HUES64 (cell line): ENCODE data around the gene CA10.

Source experiments
- H3K27ac ChIP-seq: 2 replicates; pipeline ENCODE4 v1.7.0; 2013; ENCODE audit warnings: low read depth, low read length, inconsistent platforms
- H3K27me3 ChIP-seq: 2 replicates; pipeline ENCODE4 v1.6.1; 2013; ENCODE audit warnings: mild to moderate bottlenecking, low read length; ENCODE audit not compliant: insufficient read depth
- H3K36me3 ChIP-seq: 2 replicates; pipeline ENCODE4 v1.6.1; 2013; ENCODE audit warnings: mild to moderate bottlenecking, low read length; ENCODE audit not compliant: insufficient read depth
- H3K4me1 ChIP-seq: 2 replicates; pipeline ENCODE4 v1.6.1; 2013; ENCODE audit warnings: mild to moderate bottlenecking, low read length, moderate library complexity; ENCODE audit not compliant: insufficient read depth
- H3K4me3 ChIP-seq: 2 replicates; pipeline ENCODE4 v1.5.1; 2013; ENCODE audit warnings: mild to moderate bottlenecking, low read length, moderate library complexity
- H3K9ac ChIP-seq: 2 replicates; pipeline ENCODE4 v1.6.1; 2013; ENCODE audit warnings: mild to moderate bottlenecking, low read depth, low read length
- H3K9me3 ChIP-seq: 2 replicates; pipeline ENCODE4 v1.6.1; 2013; ENCODE audit warnings: low read depth, low read length; ENCODE audit not compliant: insufficient read depth
- WGBS: fragments of 150-250, 120-280 bp; methylation state at CpG from one replicate; pipeline ENCODE4 v1.1.7; 2013; ENCODE audit warnings: missing lambda C conversion rate; 5-methylcytosine and 5-hydroxymethylcytosine counted together

Gene CA10

DNA sequence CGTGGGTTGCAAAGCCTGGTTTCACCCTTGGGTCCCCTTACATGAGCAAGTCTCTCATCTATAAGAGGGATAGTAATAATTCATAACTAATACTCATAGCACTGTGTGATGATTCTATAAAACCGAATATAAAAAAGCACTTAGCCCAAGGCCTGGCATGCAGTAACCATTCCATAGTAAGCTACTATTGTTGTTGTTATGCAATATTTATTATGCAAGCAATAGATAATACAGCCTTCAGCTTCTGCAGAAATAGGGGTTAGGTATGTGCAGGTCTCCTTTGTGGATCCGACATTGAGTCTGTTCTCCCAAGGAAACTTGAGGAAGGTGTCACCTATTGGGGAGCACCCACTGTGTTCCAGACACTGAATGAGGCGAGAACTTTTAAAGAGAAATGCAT lies 497.1 kb downstream of the CA10 start:
- H3K4me1 ChIP-seq, result no peaks in the 10 kb centered on the region
- no peak overlapping the region for H3K4me3 ChIP-seq
- H3K9me3 ChIP-seq, result no peaks in the 10 kb centered on the region
- H3K27me3 ChIP-seq, result no peaks in the 10 kb centered on the region
- H3K27ac ChIP-seq, result no peak overlapping the region
- no peaks in the 10 kb centered on the region for H3K36me3 ChIP-seq
- 87% methylated on average over 3 of the region's 4 CpGs for WGBS
- no peak overlapping the region for H3K9ac ChIP-seq

DNA sequence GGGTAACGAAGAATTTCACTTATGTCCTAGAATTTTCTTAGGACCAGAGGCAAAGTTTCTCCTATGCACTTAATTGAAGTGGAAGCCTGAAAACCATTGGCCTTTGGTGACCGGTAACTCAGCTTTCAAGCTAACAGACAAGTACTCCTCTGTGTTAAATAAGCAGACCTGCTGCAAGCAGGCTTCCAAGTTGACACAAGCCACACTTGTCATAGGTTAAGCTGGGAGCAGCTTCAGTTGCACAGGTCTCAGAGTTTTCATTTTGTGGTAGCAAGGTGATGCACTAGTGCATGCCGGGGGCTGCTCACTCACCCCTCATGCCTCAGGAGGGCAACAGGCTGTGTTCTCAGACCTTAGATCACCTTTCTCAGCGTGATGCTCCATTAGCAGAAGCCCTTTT lies 498.2 kb downstream of the CA10 start:
- Histone ChIP-seq H3K9me3 (no peaks in the 10 kb centered on the region), H3K4me3 (no peak overlapping the region), H3K27ac (no peak overlapping the region), H3K9ac (no peak overlapping the region), H3K4me1 (no peaks in the 10 kb centered on the region), H3K36me3 (no peaks in the 10 kb centered on the region), H3K27me3 (no peaks in the 10 kb centered on the region)
- WGBS, result 66% methylated on average over 4 of the region's 4 CpGs

GRCh38 chr17:51657224-51657623 lies 501.3 kb downstream of the CA10 start:
- Histone ChIP-seq H3K27ac (no peak overlapping the region), H3K9ac (no peak overlapping the region), H3K36me3 (no peaks in the 10 kb centered on the region), H3K4me3 (no peak overlapping the region), H3K9me3 (no peaks in the 10 kb centered on the region), H3K27me3 (no peaks in the 10 kb centered on the region), H3K4me1 (no peaks in the 10 kb centered on the region)

GRCh38 chr17:51653878-51654277 lies 504.6 kb downstream of the CA10 start:
- Histone ChIP-seq H3K27me3 (no peaks in the 10 kb centered on the region), H3K27ac (no peak overlapping the region), H3K36me3 (no peaks in the 10 kb centered on the region), H3K9me3 (no peaks in the 10 kb centered on the region), H3K9ac (no peak overlapping the region), H3K4me1 (no peaks in the 10 kb centered on the region), H3K4me3 (no peak overlapping the region)
- WGBS, result 56% methylated on average over 4 of the region's 5 CpGs

- Histone ChIP-seq H3K4me3 (no peak overlapping the region), H3K4me1 (no peaks in the 10 kb centered on the region), H3K9ac (no peak overlapping the region), H3K36me3 (no peaks in the 10 kb centered on the region), H3K27me3 (no peaks in the 10 kb centered on the region), H3K9me3 (no peaks in the 10 kb centered on the region), H3K27ac (no peak overlapping the region)
- 80% methylated on average over 3 of the region's 3 CpGs for WGBS
These were observed 506.0 kb downstream of the CA10 start for GRCh38 chr17:51652529-51652928.

- no peak overlapping the region for H3K9ac ChIP-seq
- no peaks in the 10 kb centered on the region for H3K9me3 ChIP-seq
- H3K36me3 ChIP-seq, result no peaks in the 10 kb centered on the region
- H3K4me3 ChIP-seq, result no peak overlapping the region
- no peaks in the 10 kb centered on the region for H3K27me3 ChIP-seq
- H3K27ac ChIP-seq, result no peak overlapping the region
- 94% methylated on average over 5 of the region's 6 CpGs for WGBS
- H3K4me1 ChIP-seq, result peaks cover 5% of the 10 kb centered on the region; the same call in 1 of the 2 replicates
These were observed 506.8 kb downstream of the CA10 start for GRCh38 chr17:51651513-51652298.

GRCh38 chr17:51650772-51651171 lies 507.7 kb downstream of the CA10 start:
- Histone ChIP-seq H3K4me1 (peaks cover 8% of the 10 kb centered on the region; the same call in 1 of the 2 replicates), H3K4me3 (no peak overlapping the region), H3K9me3 (no peaks in the 10 kb centered on the region), H3K27ac (no peak overlapping the region), H3K36me3 (no peaks in the 10 kb centered on the region), H3K27me3 (no peaks in the 10 kb centered on the region), H3K9ac (no peak overlapping the region)
- 89% methylated on average over 3 of the region's 3 CpGs for WGBS

DNA sequence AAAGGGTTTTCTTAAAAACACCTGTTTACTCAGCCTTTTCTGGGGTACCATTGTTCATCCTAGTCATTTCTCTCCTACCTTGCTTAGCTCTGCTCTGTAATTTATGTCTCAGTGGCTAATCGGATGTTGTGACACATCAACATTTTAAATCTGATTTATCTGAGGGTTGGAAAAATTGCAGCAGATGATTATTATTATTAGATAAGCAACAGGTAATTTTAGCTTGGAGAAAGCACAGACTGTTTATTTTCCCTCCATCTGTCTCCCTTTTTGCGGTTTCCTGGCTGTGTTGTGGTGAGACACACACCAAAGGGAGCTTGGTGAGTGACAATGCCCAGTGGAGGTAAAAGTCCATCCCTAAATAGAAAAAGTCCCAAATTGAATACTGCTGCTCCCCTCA lies 508.3 kb downstream of the CA10 start:
- 100% methylated on average over 1 of the region's 2 CpGs for WGBS
- no peak overlapping the region for H3K4me3 ChIP-seq
- H3K9me3 ChIP-seq, result no peaks in the 10 kb centered on the region
- H3K4me1 ChIP-seq, result peaks cover 8% of the 10 kb centered on the region; the same call in 1 of the 2 replicates
- no peak overlapping the region for H3K9ac ChIP-seq
- no peak overlapping the region for H3K27ac ChIP-seq
- H3K36me3 ChIP-seq, result no peaks in the 10 kb centered on the region
- no peaks in the 10 kb centered on the region for H3K27me3 ChIP-seq

DNA sequence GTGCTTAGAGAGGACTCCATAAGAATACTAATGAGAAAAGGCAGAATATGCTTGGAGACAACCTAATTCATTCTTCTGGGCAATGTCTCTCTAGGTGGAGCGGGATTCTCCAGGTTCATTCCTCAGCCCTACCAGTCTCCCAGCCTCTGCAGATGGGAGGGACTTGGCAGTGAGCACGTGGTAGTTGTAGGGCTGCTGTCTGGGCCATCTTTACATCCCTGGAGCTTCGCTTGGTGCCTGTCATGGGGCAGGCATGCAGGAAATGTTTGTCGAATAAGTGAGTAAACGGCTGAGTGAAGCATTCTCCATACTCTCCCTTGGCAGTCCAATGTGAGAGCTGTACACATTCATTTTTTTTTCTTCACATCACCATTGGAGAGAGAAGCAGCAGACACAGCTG lies 510.7 kb downstream of the CA10 start:
- Histone ChIP-seq H3K9ac (no peak overlapping the region), H3K27ac (no peak overlapping the region), H3K9me3 (no peaks in the 10 kb centered on the region), H3K4me1 (peaks cover 8% of the 10 kb centered on the region; the same call in 1 of the 2 replicates), H3K27me3 (no peaks in the 10 kb centered on the region), H3K4me3 (no peak overlapping the region), H3K36me3 (no peaks in the 10 kb centered on the region)
- WGBS, result 86% methylated on average over 5 of the region's 5 CpGs

DNA sequence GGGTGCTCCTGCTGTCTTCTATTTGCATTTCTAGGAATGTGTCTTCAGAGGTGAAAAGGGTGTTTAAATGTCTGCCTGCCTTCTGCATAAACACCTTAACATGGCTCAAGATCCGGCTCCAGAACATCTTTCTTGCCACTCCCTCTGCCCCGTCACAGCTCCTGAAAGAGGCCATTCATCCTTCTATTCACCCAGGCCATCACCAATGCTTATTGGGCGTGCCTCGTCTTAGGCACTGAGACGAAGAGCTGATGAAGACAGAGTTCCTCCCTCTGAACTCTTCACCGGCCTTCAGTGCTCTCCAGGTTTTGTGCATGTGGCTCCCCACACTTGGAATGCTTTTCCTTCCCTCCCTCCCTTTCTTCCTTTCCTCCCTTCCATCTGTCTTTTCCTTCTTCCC lies 511.4 kb downstream of the CA10 start:
- Histone ChIP-seq H3K36me3 (no peaks in the 10 kb centered on the region), H3K27me3 (no peaks in the 10 kb centered on the region), H3K27ac (no peak overlapping the region), H3K9me3 (no peaks in the 10 kb centered on the region), H3K4me3 (no peak overlapping the region), H3K9ac (no peak overlapping the region), H3K4me1 (peaks cover 8% of the 10 kb centered on the region; the same call in 1 of the 2 replicates)
- 68% methylated on average over 6 of the region's 6 CpGs for WGBS

DNA sequence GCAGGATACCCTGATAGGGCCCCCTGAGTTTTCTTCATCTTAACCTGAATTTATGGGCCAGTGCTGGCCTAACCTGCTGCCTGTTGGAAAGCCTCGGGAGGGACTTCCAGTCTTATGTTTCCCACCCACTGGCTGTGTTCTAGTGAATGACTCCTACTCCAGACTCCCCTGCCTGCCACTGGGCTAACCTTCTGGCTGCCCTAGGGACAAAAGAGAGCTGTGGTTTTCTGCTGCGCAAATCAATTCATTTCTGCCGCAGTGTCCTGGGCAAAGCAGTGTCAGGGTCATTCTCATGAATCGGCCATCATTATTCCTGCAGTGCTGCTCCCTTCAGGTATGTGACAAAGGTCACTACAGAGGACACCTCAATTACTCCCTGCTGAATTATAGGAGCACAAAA lies 512.0 kb downstream of the CA10 start:
- peaks cover 8% of the 10 kb centered on the region; the same call in 1 of the 2 replicates for H3K4me1 ChIP-seq
- no peak overlapping the region for H3K9ac ChIP-seq
- H3K27me3 ChIP-seq, result no peaks in the 10 kb centered on the region
- no peaks in the 10 kb centered on the region for H3K9me3 ChIP-seq
- no peaks in the 10 kb centered on the region for H3K36me3 ChIP-seq
- WGBS, result 92% methylated on average over 4 of the region's 4 CpGs
- H3K4me3 ChIP-seq, result no peak overlapping the region
- H3K27ac ChIP-seq, result no peak overlapping the region

DNA sequence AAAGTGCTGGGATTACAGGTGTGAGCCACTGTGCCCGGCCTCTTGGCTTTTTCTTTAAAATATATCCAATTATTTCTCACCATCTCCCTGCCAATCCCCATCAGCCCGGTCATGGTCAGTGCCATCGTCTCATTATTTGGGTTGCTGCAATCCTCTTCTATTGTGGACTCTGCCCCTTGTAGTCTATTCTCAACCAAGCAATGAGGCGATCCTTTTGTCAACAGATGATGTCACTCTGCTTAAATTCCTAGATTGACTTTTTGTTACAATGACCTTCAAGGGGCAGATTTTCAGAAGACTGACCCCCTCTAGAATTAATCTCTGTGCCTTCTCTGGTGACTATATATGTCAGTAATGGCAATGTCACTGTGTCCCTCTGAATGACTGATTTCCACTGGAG lies 513.5 kb downstream of the CA10 start:
- 91% methylated on average over 4 of the region's 4 CpGs for WGBS

More for the DNA sequence above, 513.5 kb downstream of the CA10 start:
- no peak overlapping the region for H3K9ac ChIP-seq
- no peak overlapping the region for H3K27ac ChIP-seq
- peaks cover 8% of the 10 kb centered on the region; the same call in 1 of the 2 replicates for H3K4me1 ChIP-seq
- no peaks in the 10 kb centered on the region for H3K27me3 ChIP-seq
- no peak overlapping the region for H3K4me3 ChIP-seq
- H3K9me3 ChIP-seq, result no peaks in the 10 kb centered on the region
- H3K36me3 ChIP-seq, result no peaks in the 10 kb centered on the region
